ENCODE measurements around the gene OMP. TPM values are rescaled to one million over a fixed set of nuclear protein-coding genes. Genes with fewer than 3 reads are reported as not detected.
"Not testable (repeated sequence)": the region's sequence is repeated elsewhere in the genome, so short reads cannot be mapped to it uniquely, and the experiment has no call there.

OMP gene
- 1 to 10 TPM in 1 of 4 donors, under 1 TPM in 1, not detected in 2; 0.43 to 1.2 TPM for polyA plus RNA-seq (ENCODE audit: insufficient read length in 4 of 4)

- DNase-seq (ENCODE audit: low read depth in 4 of 4, low spot score in 2 of 4): no peak
These were observed at the start of gene OMP for GRCh38 chr11:77102246-77103210. Gene OMP, plus strand, starts transcription at chr11:77102840. Its CDS starts 0 bp downstream, at chr11:77102840.

GRCh38 chr11:77053217-77054015, 49.2 kb upstream of the OMP start:
- no peak for DNase-seq (ENCODE audit: low read depth in 4 of 4, low spot score in 2 of 4)

GRCh38 chr11:77054084-77054483, 48.6 kb upstream of the OMP start:
- DNase-seq (ENCODE audit: low read depth in 4 of 4, low spot score in 2 of 4): no peak

GRCh38 chr11:77055101-77055561, 47.5 kb upstream of the OMP start:
- no peak for DNase-seq (ENCODE audit: low read depth in 4 of 4, low spot score in 2 of 4)

- DNase-seq (ENCODE audit: low read depth in 4 of 4, low spot score in 2 of 4): no peak
These were observed 46.7 kb upstream of the OMP start for GRCh38 chr11:77055913-77056312.

- DNase-seq (ENCODE audit: low read depth in 4 of 4, low spot score in 2 of 4): no peak
These were observed 45.7 kb upstream of the OMP start for GRCh38 chr11:77056814-77057402.

GRCh38 chr11:77057938-77058474, 44.6 kb upstream of the OMP start:
- DNase-seq (ENCODE audit: low read depth in 4 of 4, low spot score in 2 of 4): no peak

- no peak for DNase-seq (ENCODE audit: low read depth in 4 of 4, low spot score in 2 of 4)
These were observed 43.7 kb upstream of the OMP start for GRCh38 chr11:77058900-77059299.

- DNase-seq (ENCODE audit: low read depth in 4 of 4, low spot score in 2 of 4): no peak
These were observed 42.8 kb upstream of the OMP start for GRCh38 chr11:77059806-77060205.

GRCh38 chr11:77060234-77060633, 42.4 kb upstream of the OMP start:
- DNase-seq (ENCODE audit: low read depth in 4 of 4, low spot score in 2 of 4): no peak

- DNase-seq (ENCODE audit: low read depth in 4 of 4, low spot score in 2 of 4): not testable (repeated sequence)
These were observed 41.4 kb upstream of the OMP start for GRCh38 chr11:77061258-77061657.

- no peak for DNase-seq (ENCODE audit: low read depth in 4 of 4, low spot score in 2 of 4)
These were observed 39.7 kb upstream of the OMP start for GRCh38 chr11:77062924-77063323.

GRCh38 chr11:77063407-77063806, 39.2 kb upstream of the OMP start:
- no peak for DNase-seq (ENCODE audit: low read depth in 4 of 4, low spot score in 2 of 4)

GRCh38 chr11:77063861-77064260, 38.8 kb upstream of the OMP start:
- DNase-seq (ENCODE audit: low read depth in 4 of 4, low spot score in 2 of 4): no peak

- no peak for DNase-seq (ENCODE audit: low read depth in 4 of 4, low spot score in 2 of 4)
These were observed 37.9 kb upstream of the OMP start for GRCh38 chr11:77064648-77065217.

GRCh38 chr11:77065878-77066228, 36.8 kb upstream of the OMP start:
- DNase-seq (ENCODE audit: low read depth in 4 of 4, low spot score in 2 of 4): peak in 1 of 4 donors; percentile 44

- DNase-seq (ENCODE audit: low read depth in 4 of 4, low spot score in 2 of 4): peak; percentile 75 to 88 (median 88)
These were observed 36.2 kb upstream of the OMP start, which contains the start of gene CAPN5 for GRCh38 chr11:77066229-77067042. Gene CAPN5, plus strand, starts transcription at chr11:77066971. Its CDS starts 17,916 bp downstream, at chr11:77084887.

GRCh38 chr11:77067861-77068443, 34.7 kb upstream of the OMP start:
- no peak for DNase-seq (ENCODE audit: low read depth in 4 of 4, low spot score in 2 of 4)

Measured in left renal cortex interstitium (tissue), 4 donors.